Uterus (tissue), 4 donors: ENCODE results near the gene DEXI. TPM values are rescaled to one million over a fixed set of nuclear protein-coding genes. Genes with fewer than 3 reads are reported as not detected.
"Not testable (repeated sequence)": the region's sequence is repeated elsewhere in the genome, so short reads cannot be mapped to it uniquely, and the experiment has no call there.

Experiments
- DNase-seq, 2 donors: peaks; one replicate each; pipeline ENCODE4 v3.0.0-alpha.2; 2019 to 2020
- H3K27ac ChIP-seq, 2 donors: fragments of 200-600 bp; sonication (generic); 1 replicate in 1 of 2; 2 replicates in 1 of 2; pipeline ENCODE4 v1.5.1; 2016 to 2018
- H3K27me3 ChIP-seq, 2 donors: fragments of 200-600 bp; sonication (generic); one replicate each; pipeline ENCODE4 v1.5.1; 2018 to 2019; ENCODE audit warnings: control low read depth in 1 of 2
- H3K36me3 ChIP-seq, 2 donors: fragments of 200-600 bp; sonication (generic); one replicate each; pipeline ENCODE4 v1.5.1; 2019; ENCODE audit warnings: control low read depth in 1 of 2
- H3K4me1 ChIP-seq, 2 donors: fragments of 200-600 bp; sonication (generic); one replicate each; pipeline ENCODE4 v1.5.1; 2018 to 2019; ENCODE audit warnings: control low read depth in 1 of 2
- H3K4me3 ChIP-seq, 2 donors: fragments of 200-600 bp; sonication (generic); 1 replicate in 1 of 2; 2 replicates in 1 of 2; pipeline ENCODE4 v1.5.1; 2018 to 2019; ENCODE audit warnings: mild to moderate bottlenecking in 1 of 2
- H3K9me3 ChIP-seq, 2 donors: fragments of 200-600 bp; sonication (generic); one replicate each; pipeline ENCODE4 v1.5.1; 2019; ENCODE audit warnings: control low read depth in 1 of 2
- POLR2A ChIP-seq, 2 donors: fragments of 450-650 bp; IDR thresholded peaks; one replicate each; pipeline ENCODE4 v1.6.1; 2016; ENCODE audit warnings: antibody characterized with exemption in 2 of 2, mild to moderate bottlenecking in 1 of 2, moderate library complexity in 1 of 2
- intact Hi-C: fragments of 100-400 bp; cut with DNase I; formaldehyde crosslinking; loops from one replicate; pipeline ENCODE4 v1.15.1; 2023; ENCODE audit warnings: low total_unique reads
- total RNA-seq, 4 donors: library from RNA; depleted of rRNA in 3 of 4; stranded (reverse); fragments of >200 nt in 3 of 4; gene quantifications; one replicate each; pipeline versions ENCODE4 v1.1.0 to v1.2.4, GENCODE V29; 2014 to 2023
- TF ChIP-seq, protein P1 (sequence below), 4 experiments: fragments of 200-600 bp in 2 of 4; fragments of 450-650 bp in 2 of 4; sonication (generic) in 2 of 4; IDR thresholded peaks; one replicate each; pipeline ENCODE4 v1.5.1; 2016 to 2019; ENCODE audit warnings: antibody characterized with exemption in 4 of 4, mild to moderate bottlenecking in 2 of 4, moderate library complexity in 1 of 4
- donor health status: DM: yes; HTN: yes; CAD: no.

Gene DEXI
- total RNA-seq, 4 donors from 2014 or later, result 15.6 to 70.2 (median 42.6) TPM

DNA sequence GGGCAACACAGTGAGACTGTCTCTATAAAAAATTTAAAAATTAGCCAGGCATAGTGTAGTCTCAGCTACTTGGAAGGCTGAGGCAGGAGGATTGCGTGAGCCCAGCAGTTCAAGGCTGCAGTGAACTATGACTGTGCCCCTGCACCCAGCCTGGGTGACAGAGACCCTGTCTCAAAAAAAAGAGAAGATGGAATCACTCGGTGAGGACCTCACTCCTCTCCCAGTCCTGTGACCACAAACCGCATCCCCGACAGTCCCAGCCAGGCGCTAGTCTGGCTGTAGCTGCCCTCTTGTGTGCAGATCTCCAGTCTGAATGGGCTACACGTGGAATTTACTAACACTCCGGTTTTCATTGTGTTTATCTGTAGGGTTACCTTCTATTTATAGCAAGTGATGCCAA, 11.1 kb downstream of the DEXI start:
- no peak for TF ChIP-seq POLR2A (IDR thresholded peaks at IDR 0.05)
- TF ChIP-seq, protein P1, sequence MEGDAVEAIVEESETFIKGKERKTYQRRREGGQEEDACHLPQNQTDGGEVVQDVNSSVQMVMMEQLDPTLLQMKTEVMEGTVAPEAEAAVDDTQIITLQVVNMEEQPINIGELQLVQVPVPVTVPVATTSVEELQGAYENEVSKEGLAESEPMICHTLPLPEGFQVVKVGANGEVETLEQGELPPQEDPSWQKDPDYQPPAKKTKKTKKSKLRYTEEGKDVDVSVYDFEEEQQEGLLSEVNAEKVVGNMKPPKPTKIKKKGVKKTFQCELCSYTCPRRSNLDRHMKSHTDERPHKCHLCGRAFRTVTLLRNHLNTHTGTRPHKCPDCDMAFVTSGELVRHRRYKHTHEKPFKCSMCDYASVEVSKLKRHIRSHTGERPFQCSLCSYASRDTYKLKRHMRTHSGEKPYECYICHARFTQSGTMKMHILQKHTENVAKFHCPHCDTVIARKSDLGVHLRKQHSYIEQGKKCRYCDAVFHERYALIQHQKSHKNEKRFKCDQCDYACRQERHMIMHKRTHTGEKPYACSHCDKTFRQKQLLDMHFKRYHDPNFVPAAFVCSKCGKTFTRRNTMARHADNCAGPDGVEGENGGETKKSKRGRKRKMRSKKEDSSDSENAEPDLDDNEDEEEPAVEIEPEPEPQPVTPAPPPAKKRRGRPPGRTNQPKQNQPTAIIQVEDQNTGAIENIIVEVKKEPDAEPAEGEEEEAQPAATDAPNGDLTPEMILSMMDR (IDR thresholded peaks at IDR 0.05), result no peak
- no peaks in the 10 kb centered on the region for H3K36me3 ChIP-seq

DNA sequence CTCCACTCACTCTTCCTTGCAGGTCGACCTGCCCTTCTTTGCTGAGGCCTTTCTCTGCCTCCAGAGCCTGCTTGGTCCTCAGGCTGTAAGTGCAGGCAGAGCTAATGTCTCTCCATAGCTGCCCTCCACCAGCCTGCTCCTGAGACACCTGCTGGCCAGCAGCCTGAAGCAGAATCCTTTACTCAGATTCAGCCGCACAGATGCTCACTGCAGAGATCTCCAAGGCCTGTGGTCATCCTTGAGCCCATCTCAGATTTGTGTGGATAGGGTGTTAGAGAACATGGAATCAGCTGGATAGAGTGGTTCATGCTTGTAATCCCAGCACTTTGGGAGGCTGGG, 11.5 kb downstream of the DEXI start:
- no peak for DNase-seq
- H3K4me3 ChIP-seq, result no peak overlapping the region
- no peaks in the 10 kb centered on the region for H3K36me3 ChIP-seq
- no peaks in the 10 kb centered on the region for H3K9me3 ChIP-seq
- H3K27me3 ChIP-seq, result no peaks in the 10 kb centered on the region
- H3K27ac ChIP-seq, result no peak overlapping the region
- TF ChIP-seq, protein P1 (IDR thresholded peaks at IDR 0.05), result no peak
- no peak for TF ChIP-seq POLR2A (IDR thresholded peaks at IDR 0.05)
- intact Hi-C loops, result no loop called here
- no peaks in the 10 kb centered on the region for H3K4me1 ChIP-seq

More for the DNA sequence above, 11.1 kb downstream of the DEXI start:
- Histone ChIP-seq H3K27me3 (no peaks in the 10 kb centered on the region), H3K27ac (no peak overlapping the region), H3K4me3 (no peak overlapping the region), H3K9me3 (no peaks in the 10 kb centered on the region), H3K4me1 (no peaks in the 10 kb centered on the region)
- DNase-seq, result no peak
- intact Hi-C loops, result no loop called here

DNA sequence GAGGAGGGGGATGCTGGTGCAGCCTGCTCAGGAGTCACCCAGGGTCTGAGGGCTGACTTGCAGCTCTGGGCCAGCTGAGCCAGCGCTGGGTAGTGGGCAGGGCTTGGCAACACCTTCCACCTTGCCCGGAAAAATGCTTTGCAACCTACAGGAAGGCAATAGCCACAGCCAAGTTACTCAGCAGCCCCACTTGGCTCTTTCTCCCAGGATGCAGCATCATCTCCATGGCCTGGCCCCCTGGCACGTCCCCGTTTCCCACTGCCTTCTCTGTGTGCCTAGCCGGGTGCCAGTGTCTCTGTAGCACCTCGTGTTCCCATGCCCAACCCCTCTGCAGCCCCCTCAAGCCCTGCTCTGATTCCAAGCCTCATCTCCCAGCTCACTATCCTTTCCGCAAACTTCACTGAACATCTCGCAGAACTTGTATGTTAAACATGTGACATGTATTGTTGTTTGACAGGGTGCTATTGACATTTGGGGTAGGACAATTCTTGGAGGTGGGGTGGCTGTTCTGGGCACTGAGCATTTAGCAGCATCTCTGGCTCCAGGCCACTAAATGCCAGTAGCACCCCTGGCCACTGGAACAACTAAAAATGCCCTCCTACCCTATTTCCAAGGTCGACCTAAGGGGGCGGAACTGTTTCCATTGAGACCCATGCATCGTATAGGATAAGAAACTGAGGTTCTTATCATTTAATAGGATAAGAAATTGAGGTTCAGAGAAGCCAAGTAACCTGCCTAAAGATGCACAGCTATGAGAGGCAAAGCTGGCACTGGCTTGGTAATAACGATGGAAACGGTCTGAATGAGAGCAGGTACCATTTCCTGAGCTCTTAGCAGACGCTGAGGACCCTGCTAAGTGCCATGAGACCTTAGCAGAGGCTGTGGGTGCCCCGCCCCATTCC, 12.2 kb downstream of the DEXI start:
- intact Hi-C loops, result loop anchor here (10.0 kb wide), 1 partner anchor 415 kb away; no protein-coding TSS in a partner anchor
- Histone ChIP-seq H3K27me3 (no peaks in the 10 kb centered on the region), H3K4me1 (no peaks in the 10 kb centered on the region), H3K4me3 (no peak overlapping the region), H3K36me3 (no peaks in the 10 kb centered on the region), H3K27ac (no peak overlapping the region), H3K9me3 (no peaks in the 10 kb centered on the region)
- DNase-seq, result no peak
- TF ChIP-seq, protein P1 (IDR thresholded peaks at IDR 0.05), result no peak
- TF ChIP-seq POLR2A (IDR thresholded peaks at IDR 0.05), result no peak

DNA sequence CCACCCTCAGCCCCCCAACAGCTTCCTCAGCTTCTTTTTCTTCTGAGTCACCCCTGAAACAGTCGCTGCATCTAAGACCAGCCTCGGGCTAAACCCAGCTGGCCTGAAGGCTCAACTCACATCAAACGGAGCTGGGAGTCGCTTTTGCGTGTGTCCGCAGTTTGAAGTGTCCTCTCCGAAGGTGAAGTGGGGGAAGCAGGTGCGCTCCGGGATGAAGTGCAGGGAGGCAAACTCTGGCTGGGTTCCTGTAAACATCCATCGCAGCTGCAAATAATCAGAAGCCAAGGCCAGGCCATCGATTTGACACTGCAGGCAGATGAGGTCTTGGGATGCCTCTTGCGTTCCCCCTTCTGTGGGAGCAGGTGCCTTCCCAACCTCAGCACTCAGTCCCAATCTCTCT, 13.2 kb downstream of the DEXI start:
- H3K36me3 ChIP-seq, H3K4me1 ChIP-seq, H3K27ac ChIP-seq, H3K4me3 ChIP-seq, H3K9me3 ChIP-seq, DNase-seq, H3K27me3 ChIP-seq: not testable (repeated sequence)
- intact Hi-C loops, result loop anchor here (10.0 kb wide), 1 partner anchor 414 kb away; no protein-coding TSS in a partner anchor

DNA sequence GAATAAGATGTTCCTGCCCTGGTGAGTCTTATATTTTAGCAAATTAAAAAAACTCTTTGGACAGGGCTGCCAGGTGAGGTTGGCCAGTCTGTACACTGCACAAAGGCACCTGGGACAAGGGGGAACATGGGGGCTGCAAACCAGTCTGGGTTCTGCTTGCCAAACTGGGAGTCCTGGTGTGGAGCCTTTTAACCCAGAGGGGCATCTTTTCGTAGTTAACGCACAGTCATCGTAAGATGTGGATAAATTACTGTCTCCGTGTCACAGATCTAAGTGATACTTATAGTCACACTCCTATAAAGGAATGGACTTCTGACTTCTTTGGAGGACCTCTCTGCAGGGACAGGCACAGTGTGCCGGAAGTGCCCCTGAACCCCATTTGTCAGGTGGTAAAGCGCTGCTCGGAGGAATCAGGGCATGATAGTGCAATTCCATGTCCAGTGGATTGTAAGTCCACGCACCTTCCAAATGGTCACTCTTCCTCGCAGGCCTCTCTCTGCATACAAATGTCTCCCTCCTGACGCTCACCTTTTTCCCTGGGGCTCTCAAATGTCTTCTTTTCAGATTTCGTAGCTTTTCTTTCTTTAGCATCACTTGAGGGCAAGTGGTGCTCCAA, 14.7 kb downstream of the DEXI start:
- no peak overlapping the region for H3K27ac ChIP-seq
- DNase-seq, result no peak
- H3K36me3 ChIP-seq, result no peaks in the 10 kb centered on the region
- no peaks in the 10 kb centered on the region for H3K4me1 ChIP-seq
- H3K4me3 ChIP-seq, result no peak overlapping the region
- no peaks in the 10 kb centered on the region for H3K27me3 ChIP-seq
- TF ChIP-seq POLR2A (IDR thresholded peaks at IDR 0.05), result no peak
- TF ChIP-seq, protein P1 (IDR thresholded peaks at IDR 0.05), result no peak
- no peaks in the 10 kb centered on the region for H3K9me3 ChIP-seq
- intact Hi-C loops, result loop anchor here (10.0 kb wide), 1 partner anchor 413 kb away; no protein-coding TSS in a partner anchor
